HuH-7.5 (cell line): ENCODE measurements around the gene ZNF563.
"Not testable (repeated sequence)": the region's sequence is repeated elsewhere in the genome, so short reads cannot be mapped to it uniquely, and the experiment has no call there.

Source experiments
- DNase-seq: peaks from one replicate; pipeline ENCODE4 v3.0.0; 2011; ENCODE audit warnings: low spot score

Gene ZNF563

GRCh38 chr19:12333162-12334159, at the start of gene ZNF563:
Gene ZNF563, minus strand, starts transcription at chr19:12333633. Its CDS starts 151 bp downstream, at chr19:12333482.
- DNase-seq: peak; percentile 92

- DNase-seq: no peak
Observed at GRCh38 chr19:12380444-12380737, 47.0 kb upstream of the ZNF563 start.

- DNase-seq: no peak
Observed at GRCh38 chr19:12379732-12380443, 46.5 kb upstream of the ZNF563 start.

- no peak for DNase-seq
Observed at GRCh38 chr19:12374026-12374425, 40.6 kb upstream of the ZNF563 start.

GRCh38 chr19:12365236-12366162, 32.1 kb upstream of the ZNF563 start, which contains the start of gene ZNF442:
Gene ZNF442, minus strand, starts transcription at chr19:12365683. Its CDS starts 2,052 bp downstream, at chr19:12363631.
- DNase-seq: peak; percentile 97

- peak; percentile 27 for DNase-seq
Observed at GRCh38 chr19:12364391-12365235, 31.2 kb upstream of the ZNF563 start.

GRCh38 chr19:12362236-12362635, 28.8 kb upstream of the ZNF563 start:
- not testable (repeated sequence) for DNase-seq

- no peak for DNase-seq
Observed at GRCh38 chr19:12353375-12353774, 19.9 kb upstream of the ZNF563 start.

- no peak for DNase-seq
Observed at GRCh38 chr19:12350890-12351197, 17.4 kb upstream of the ZNF563 start.

GRCh38 chr19:12350185-12350889, 16.9 kb upstream of the ZNF563 start:
- DNase-seq: no peak

GRCh38 chr19:12346896-12347295, 13.5 kb upstream of the ZNF563 start:
- no peak for DNase-seq

GRCh38 chr19:12345197-12345596, 11.8 kb upstream of the ZNF563 start:
- DNase-seq: no peak

GRCh38 chr19:12331211-12331941, 2.1 kb downstream of the ZNF563 start:
- peak; percentile 64 for DNase-seq

- DNase-seq: no peak
Observed at GRCh38 chr19:12330340-12330739, 3.1 kb downstream of the ZNF563 start.

- no peak for DNase-seq
Observed at GRCh38 chr19:12325690-12326089, 7.7 kb downstream of the ZNF563 start.

- no peak for DNase-seq
Observed at GRCh38 chr19:12318782-12319413, 14.5 kb downstream of the ZNF563 start.

- DNase-seq: no peak
Observed at GRCh38 chr19:12314553-12314952, 18.9 kb downstream of the ZNF563 start.

- not testable (repeated sequence) for DNase-seq
Observed at GRCh38 chr19:12308891-12309290, 24.5 kb downstream of the ZNF563 start.

- no peak for DNase-seq
Observed at GRCh38 chr19:12295191-12295590, 38.2 kb downstream of the ZNF563 start.
